SK-N-SH (cell line): ENCODE measurements around the gene MAMDC2. TPM values are rescaled to one million over a fixed set of nuclear protein-coding genes. Genes with fewer than 3 reads are reported as not detected.

Experiments used
- CTCF ChIA-PET: fragments of 300-600, 350-600 bp; formaldehyde crosslinking; extraction: SDS; loops from one replicate; lab custom pipeline; 2021; lab: Yijun Ruan, JAX
- POLR2A ChIA-PET: fragments of 350-600 bp; sonication (Branson Sonifier 250); formaldehyde crosslinking; extraction: SDS; loops from one replicate; lab custom pipeline; 2020; ENCODE audit warnings: antibody characterized with exemption, inconsistent platforms; lab: Yijun Ruan, JAX
- DNase-seq: peaks from one replicate; pipeline ENCODE4 v3.0.0; 2012
- H2AFZ ChIP-seq: fragments of 200-600 bp; sonication (generic); 2 replicates; pipeline ENCODE4 v1.8.1; 2016; ENCODE audit warnings: antibody characterized with exemption, mild to moderate bottlenecking, low read depth
- H3F3A ChIP-seq: fragments of 200-600 bp; sonication (generic); replicated peaks from 2 replicates; pipeline ENCODE3; 2016; ENCODE audit warnings: antibody characterized with exemption, mild to moderate bottlenecking; ENCODE audit not compliant: insufficient read depth
- H3K27ac ChIP-seq, 2 experiments: fragments of 200-500 bp in 1 of 2; fragments of 200-600 bp in 1 of 2; sonication (Bioruptor generic) in 1 of 2; sonication (generic), shearing (Covaris generic) in 1 of 2; 2 replicates each; pipeline versions ENCODE4 v1.5.1 to v1.6.1; 2014 to 2016; ENCODE audit warnings: low read depth in 2 of 2, inconsistent platforms in 1 of 2, low read length in 1 of 2, mild to moderate bottlenecking in 1 of 2, mixed read lengths in 1 of 2
- H3K27me3 ChIP-seq: fragments of 200-600 bp; sonication (generic), shearing (Covaris generic); 2 replicates; pipeline ENCODE4 v1.6.1; 2016; ENCODE audit warnings: mixed run types; ENCODE audit not compliant: insufficient read depth
- H3K36me3 ChIP-seq, 2 experiments: fragments of 200-500 bp in 1 of 2; fragments of 200-600 bp in 1 of 2; sonication (Bioruptor generic) in 1 of 2; sonication (generic) in 1 of 2; replicated peaks in 1 of 2; 2 replicates each; pipeline versions ENCODE3 to v1.5.1; 2014 to 2016; ENCODE audit warnings: low read length in 1 of 2, mild to moderate bottlenecking in 1 of 2; ENCODE audit not compliant: insufficient read depth in 2 of 2, control insufficient read depth in 1 of 2
- H3K4me1 ChIP-seq, 2 experiments: fragments of 200-500 bp in 1 of 2; fragments of 200-600 bp in 1 of 2; sonication (Bioruptor generic) in 1 of 2; sonication (generic), shearing (Covaris generic) in 1 of 2; 2 replicates each; pipeline versions ENCODE4 v1.5.1 to v1.6.1; 2014 to 2016; ENCODE audit warnings: low read depth in 1 of 2, low read length in 1 of 2, mixed run types in 1 of 2; ENCODE audit not compliant: insufficient read depth in 2 of 2, control insufficient read depth in 1 of 2
- H3K4me2 ChIP-seq: fragments of 200-600 bp; sonication (generic), shearing (Covaris generic); 2 replicates; pipeline ENCODE4 v1.6.1; 2017; ENCODE audit warnings: mixed run types
- H3K4me3 ChIP-seq, 2 experiments: fragments of 200-500 bp in 1 of 2; fragments of 200-600 bp in 1 of 2; sonication (Bioruptor generic) in 1 of 2; sonication (generic), shearing (Covaris generic) in 1 of 2; 2 replicates each; pipeline versions ENCODE4 v1.5.1 to v1.8.1; 2014 to 2016; ENCODE audit warnings: low read depth in 2 of 2, inconsistent platforms in 1 of 2, low read length in 1 of 2, mild to moderate bottlenecking in 1 of 2, mixed read lengths in 1 of 2, moderate library complexity in 1 of 2
- H3K79me2 ChIP-seq: fragments of 200-600 bp; sonication (generic); 2 replicates; pipeline ENCODE4 v1.8.1; 2017; ENCODE audit warnings: mild to moderate bottlenecking; ENCODE audit not compliant: insufficient read depth
- H3K9ac ChIP-seq: fragments of 200-600 bp; sonication (generic); 2 replicates; pipeline ENCODE4 v1.6.1; 2017; ENCODE audit warnings: mixed run types
- H3K9me2 ChIP-seq: fragments of 200-600 bp; sonication (generic); 2 replicates; pipeline ENCODE4 v1.6.1; 2017; ENCODE audit warnings: mixed run types
- H3K9me3 ChIP-seq: fragments of 200-600 bp; sonication (generic); 2 replicates; pipeline ENCODE4 v1.6.1; 2017; ENCODE audit warnings: mixed run types, mild to moderate bottlenecking, moderate library complexity
- H4K20me1 ChIP-seq: fragments of 200-600 bp; sonication (generic); 2 replicates; pipeline ENCODE4 v1.6.1; 2017; ENCODE audit warnings: mild to moderate bottlenecking, mixed run types; ENCODE audit not compliant: insufficient read depth
- CHD2 ChIP-seq: fragments of 150-350 bp; IDR thresholded peaks from 2 replicates; pipeline ENCODE4 v1.6.1; 2018; ENCODE audit warnings: low read length; ENCODE audit not compliant: partially characterized antibody
- ELF1 ChIP-seq: IDR thresholded peaks from 2 replicates; pipeline ENCODE4 v1.4.0; 2012
- EP300 ChIP-seq, 2 experiments: IDR thresholded peaks; 2 replicates each; pipeline versions ENCODE4 v1.4.0 to v1.6.1; 2012; ENCODE audit warnings: borderline replicate concordance in 1 of 2, low read depth in 1 of 2, low read length in 1 of 2
- FOSL2 ChIP-seq: IDR thresholded peaks from 2 replicates; pipeline ENCODE4 v1.4.0; 2012; ENCODE audit warnings: low read depth, mild to moderate bottlenecking, moderate library complexity, borderline replicate concordance
- GATA2 ChIP-seq: sonication (generic); formaldehyde crosslinking; IDR thresholded peaks from 2 replicates; pipeline ENCODE4 v1.5.0; 2020; ENCODE audit warnings: mild to moderate bottlenecking, missing genetic modification reagents
- MXI1 ChIP-seq: IDR thresholded peaks from 2 replicates; pipeline ENCODE4 v1.6.1; 2012; ENCODE audit warnings: mild to moderate bottlenecking, low read depth, low read length, improper control_type of control experiment
- NFIC ChIP-seq: IDR thresholded peaks from 2 replicates; pipeline ENCODE4 v1.4.0; 2012; ENCODE audit warnings: borderline replicate concordance
- PBX3 ChIP-seq: IDR thresholded peaks from 2 replicates; pipeline ENCODE4; 2012
- POLR2AphosphoS5 ChIP-seq: IDR thresholded peaks from 2 replicates; pipeline ENCODE4 v1.6.1; 2012; ENCODE audit warnings: low read depth, low read length
- RFX5 ChIP-seq: IDR thresholded peaks from 2 replicates; pipeline ENCODE4 v1.6.1; 2012; ENCODE audit warnings: mild to moderate bottlenecking, improper control_type of control experiment, low read length
- RXRA ChIP-seq: IDR thresholded peaks from 2 replicates; pipeline ENCODE4 v1.4.0; 2012; ENCODE audit warnings: low read depth, mild to moderate bottlenecking, borderline replicate concordance
- SIN3A ChIP-seq: IDR thresholded peaks from 2 replicates; pipeline ENCODE4 v1.6.1; 2012; ENCODE audit warnings: low read depth, mild to moderate bottlenecking, low read length, moderate library complexity, borderline replicate concordance
- TAF1 ChIP-seq: IDR thresholded peaks from 2 replicates; pipeline ENCODE4 v1.6.1; 2012; ENCODE audit warnings: low read depth, mild to moderate bottlenecking, low read length, moderate library complexity, borderline replicate concordance
- TEAD4 ChIP-seq: IDR thresholded peaks from 2 replicates; pipeline ENCODE4 v1.4.0; 2012; ENCODE audit warnings: mild to moderate bottlenecking, borderline replicate concordance; ENCODE audit not compliant: insufficient read depth
- ZBTB33 ChIP-seq: IDR thresholded peaks from 2 replicates; pipeline ENCODE4 v1.4.0; 2012; ENCODE audit warnings: low read depth, borderline replicate concordance
- WGBS: methylation state at CpG from one replicate; pipeline ENCODE4 v1.1.6; 2017; ENCODE audit warnings: low lambda C conversion rate; 5-methylcytosine and 5-hydroxymethylcytosine counted together
- polyA plus RNA-seq, 3 experiments: library from polyadenylated mRNA; depleted of rRNA; stranded (reverse); fragments of >200 nt; gene quantifications; 2 replicates each; pipeline ENCODE4 v1.2.3, GENCODE V29; 2012
- TF ChIP-seq, protein P1 (sequence below): fragments of 150-350 bp; IDR thresholded peaks from 2 replicates; pipeline ENCODE4 v1.6.1; 2016; ENCODE audit warnings: mild to moderate bottlenecking, low read depth, low read length
- TF ChIP-seq, protein P2 (sequence below): fragments of 150-350 bp; IDR thresholded peaks from 2 replicates; pipeline ENCODE4 v1.6.1; 2017; ENCODE audit warnings: antibody characterized with exemption, low read length, low read depth, borderline replicate concordance
- TF ChIP-seq, protein P3 (sequence below): fragments of 200-600 bp; sonication (generic); IDR thresholded peaks from 2 replicates; pipeline ENCODE4 v1.6.1; 2017; ENCODE audit warnings: antibody characterized with exemption, mild to moderate bottlenecking, moderate library complexity

Gene MAMDC2
- polyA plus RNA-seq, 1 of the 3 experiments (the other 2 are of a cell fraction) = not detected

GRCh38 chr9:70000469-70000868 lies 43.2 kb upstream of the MAMDC2 start (continued):
- TF ChIP-seq NFIC (no peak), ZBTB33 (no peak)

GRCh38 chr9:70003901-70004714 lies 39.5 kb upstream of the MAMDC2 start:
- ChIA-PET POLR2A (no interaction called here), CTCF (interaction anchor here (1.5 to 1.6 kb wide), 2 partner anchors 106 to 110 kb away, joined by 4 to 7 read pairs; no protein-coding TSS in a partner anchor)
- Histone ChIP-seq H3K27ac (peak overlapping the region in 1 of 2 experiments; percentile 58; a peak in 2 of 4 replicates), H3K36me3 (no peaks in the 10 kb centered on the region), H3F3A (peaks cover 14% of the 10 kb centered on the region), H3K27me3 (no peaks in the 10 kb centered on the region), H4K20me1 (no peaks in the 10 kb centered on the region), H3K9me2 (no peaks in the 10 kb centered on the region), H3K4me3 (no peak overlapping the region), H3K79me2 (no peaks in the 10 kb centered on the region), H3K9me3 (no peaks in the 10 kb centered on the region), H3K9ac (peak overlapping the region; percentile 11; the same call in 1 of the 2 replicates), H3K4me2 (no peak overlapping the region; the same call in 1 of the 2 replicates), H3K4me1 (no peaks in the 10 kb centered on the region), H2AFZ (no peak overlapping the region)
- TF ChIP-seq, protein P1, sequence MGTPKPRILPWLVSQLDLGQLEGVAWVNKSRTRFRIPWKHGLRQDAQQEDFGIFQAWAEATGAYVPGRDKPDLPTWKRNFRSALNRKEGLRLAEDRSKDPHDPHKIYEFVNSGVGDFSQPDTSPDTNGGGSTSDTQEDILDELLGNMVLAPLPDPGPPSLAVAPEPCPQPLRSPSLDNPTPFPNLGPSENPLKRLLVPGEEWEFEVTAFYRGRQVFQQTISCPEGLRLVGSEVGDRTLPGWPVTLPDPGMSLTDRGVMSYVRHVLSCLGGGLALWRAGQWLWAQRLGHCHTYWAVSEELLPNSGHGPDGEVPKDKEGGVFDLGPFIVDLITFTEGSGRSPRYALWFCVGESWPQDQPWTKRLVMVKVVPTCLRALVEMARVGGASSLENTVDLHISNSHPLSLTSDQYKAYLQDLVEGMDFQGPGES = no peak
- TF ChIP-seq ELF1 (no peak), GATA2 (CRISPR knock-in tag) (no peak), PBX3 (no peak), FOSL2 (no peak), CHD2 (no peak), ZBTB33 (no peak), POLR2AphosphoS5 (no peak), RFX5 (no peak), TEAD4 (no peak), EP300 (IDR thresholded peaks at IDR 0.05; ENCODE audit: borderline replicate concordance in 1 of 2, low read depth in 1 of 2, low read length in 1 of 2) (no peak), MXI1 (no peak), SIN3A (no peak), RXRA (no peak), TAF1 (no peak), NFIC (no peak)
- TF ChIP-seq, protein P2, sequence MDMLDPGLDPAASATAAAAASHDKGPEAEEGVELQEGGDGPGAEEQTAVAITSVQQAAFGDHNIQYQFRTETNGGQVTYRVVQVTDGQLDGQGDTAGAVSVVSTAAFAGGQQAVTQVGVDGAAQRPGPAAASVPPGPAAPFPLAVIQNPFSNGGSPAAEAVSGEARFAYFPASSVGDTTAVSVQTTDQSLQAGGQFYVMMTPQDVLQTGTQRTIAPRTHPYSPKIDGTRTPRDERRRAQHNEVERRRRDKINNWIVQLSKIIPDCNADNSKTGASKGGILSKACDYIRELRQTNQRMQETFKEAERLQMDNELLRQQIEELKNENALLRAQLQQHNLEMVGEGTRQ = no peak
- TF ChIP-seq, protein P3, sequence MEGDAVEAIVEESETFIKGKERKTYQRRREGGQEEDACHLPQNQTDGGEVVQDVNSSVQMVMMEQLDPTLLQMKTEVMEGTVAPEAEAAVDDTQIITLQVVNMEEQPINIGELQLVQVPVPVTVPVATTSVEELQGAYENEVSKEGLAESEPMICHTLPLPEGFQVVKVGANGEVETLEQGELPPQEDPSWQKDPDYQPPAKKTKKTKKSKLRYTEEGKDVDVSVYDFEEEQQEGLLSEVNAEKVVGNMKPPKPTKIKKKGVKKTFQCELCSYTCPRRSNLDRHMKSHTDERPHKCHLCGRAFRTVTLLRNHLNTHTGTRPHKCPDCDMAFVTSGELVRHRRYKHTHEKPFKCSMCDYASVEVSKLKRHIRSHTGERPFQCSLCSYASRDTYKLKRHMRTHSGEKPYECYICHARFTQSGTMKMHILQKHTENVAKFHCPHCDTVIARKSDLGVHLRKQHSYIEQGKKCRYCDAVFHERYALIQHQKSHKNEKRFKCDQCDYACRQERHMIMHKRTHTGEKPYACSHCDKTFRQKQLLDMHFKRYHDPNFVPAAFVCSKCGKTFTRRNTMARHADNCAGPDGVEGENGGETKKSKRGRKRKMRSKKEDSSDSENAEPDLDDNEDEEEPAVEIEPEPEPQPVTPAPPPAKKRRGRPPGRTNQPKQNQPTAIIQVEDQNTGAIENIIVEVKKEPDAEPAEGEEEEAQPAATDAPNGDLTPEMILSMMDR = no peak
- DNase-seq = no peak
- 59% methylated on average over 2 of the region's 2 CpGs for WGBS
